Right atrium auricular region (tissue), 2 donors: ENCODE data around the gene GLT1D1. TPM values are rescaled to one million over a fixed set of nuclear protein-coding genes. Genes with fewer than 3 reads are reported as not detected.

Experiments
- DNase-seq: peaks from one replicate; pipeline ENCODE4 v3.0.0-alpha.2; 2019; ENCODE audit warnings: low spot score
- H3K27ac ChIP-seq, 2 donors: fragments of 200-600 bp; sonication (generic); 1 replicate in 1 of 2; 2 replicates in 1 of 2; pipeline ENCODE4 v1.5.1; 2016 to 2019
- H3K27me3 ChIP-seq, 2 donors: fragments of 200-600 bp; sonication (generic); one replicate each; pipeline versions ENCODE4 v1.5.1 to v1.6.0; 2017 to 2019
- H3K36me3 ChIP-seq: fragments of 200-600 bp; sonication (generic); one replicate; pipeline ENCODE4 v1.5.1; 2016
- H3K4me1 ChIP-seq, 2 donors: fragments of 200-600 bp; sonication (generic); one replicate each; pipeline versions ENCODE4 v1.5.1 to v1.6.0; 2017 to 2019
- H3K4me3 ChIP-seq, 2 donors: fragments of 200-600 bp; sonication (generic); 1 replicate in 1 of 2; 2 replicates in 1 of 2; pipeline ENCODE4 v1.5.1; 2017 to 2019; ENCODE audit warnings: mild to moderate bottlenecking in 1 of 2, moderate library complexity in 1 of 2
- H3K9me3 ChIP-seq, 2 donors: fragments of 200-600 bp; sonication (generic); one replicate each; pipeline ENCODE4 v1.5.1; 2019
- total RNA-seq, 2 donors: library from RNA; depleted of rRNA; stranded (reverse); fragments of >200 nt; gene quantifications; one replicate each; pipeline ENCODE4 v1.1.0, GENCODE V29; 2016
- TF ChIP-seq, protein P1 (sequence below), 2 donors: fragments of 200-600 bp; sonication (generic); IDR thresholded peaks; one replicate each; pipeline ENCODE4 v1.5.1; 2019; ENCODE audit warnings: antibody characterized with exemption in 2 of 2

Gene GLT1D1
- total RNA-seq, 2 donors from 2014 or later, result 0.20 TPM; not detected in 1

DNA sequence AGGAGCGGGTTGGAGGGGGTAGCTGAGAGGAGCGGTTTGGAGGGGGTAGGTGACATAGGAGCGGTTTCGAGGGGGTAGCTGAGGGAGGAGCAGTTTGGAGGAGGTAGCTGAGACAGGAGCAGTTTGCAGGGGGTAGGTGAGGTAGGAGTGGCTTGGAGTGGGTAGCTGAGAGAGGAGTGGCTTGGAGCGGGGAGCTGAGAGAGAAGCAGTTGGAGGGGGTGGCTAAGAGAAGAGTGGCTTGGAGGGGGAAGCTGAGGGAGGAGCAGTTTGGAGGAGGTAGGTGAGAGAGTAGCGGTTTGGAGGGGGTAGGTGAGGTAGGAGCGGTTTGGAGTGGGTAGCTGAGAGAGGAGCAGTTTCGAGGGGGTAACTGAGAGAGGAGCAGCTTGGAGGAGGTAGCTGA, 152.1 kb downstream of the GLT1D1 start:
- H3K9me3 ChIP-seq, result no peaks in the 10 kb centered on the region
- DNase-seq, result no peak
- no peaks in the 10 kb centered on the region for H3K4me1 ChIP-seq
- no peak overlapping the region for H3K27ac ChIP-seq
- H3K27me3 ChIP-seq, result no peaks in the 10 kb centered on the region
- H3K4me3 ChIP-seq, result no peak overlapping the region
- no peaks in the 10 kb centered on the region for H3K36me3 ChIP-seq
- TF ChIP-seq, protein P1, sequence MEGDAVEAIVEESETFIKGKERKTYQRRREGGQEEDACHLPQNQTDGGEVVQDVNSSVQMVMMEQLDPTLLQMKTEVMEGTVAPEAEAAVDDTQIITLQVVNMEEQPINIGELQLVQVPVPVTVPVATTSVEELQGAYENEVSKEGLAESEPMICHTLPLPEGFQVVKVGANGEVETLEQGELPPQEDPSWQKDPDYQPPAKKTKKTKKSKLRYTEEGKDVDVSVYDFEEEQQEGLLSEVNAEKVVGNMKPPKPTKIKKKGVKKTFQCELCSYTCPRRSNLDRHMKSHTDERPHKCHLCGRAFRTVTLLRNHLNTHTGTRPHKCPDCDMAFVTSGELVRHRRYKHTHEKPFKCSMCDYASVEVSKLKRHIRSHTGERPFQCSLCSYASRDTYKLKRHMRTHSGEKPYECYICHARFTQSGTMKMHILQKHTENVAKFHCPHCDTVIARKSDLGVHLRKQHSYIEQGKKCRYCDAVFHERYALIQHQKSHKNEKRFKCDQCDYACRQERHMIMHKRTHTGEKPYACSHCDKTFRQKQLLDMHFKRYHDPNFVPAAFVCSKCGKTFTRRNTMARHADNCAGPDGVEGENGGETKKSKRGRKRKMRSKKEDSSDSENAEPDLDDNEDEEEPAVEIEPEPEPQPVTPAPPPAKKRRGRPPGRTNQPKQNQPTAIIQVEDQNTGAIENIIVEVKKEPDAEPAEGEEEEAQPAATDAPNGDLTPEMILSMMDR (IDR thresholded peaks at IDR 0.05), result no peak

DNA sequence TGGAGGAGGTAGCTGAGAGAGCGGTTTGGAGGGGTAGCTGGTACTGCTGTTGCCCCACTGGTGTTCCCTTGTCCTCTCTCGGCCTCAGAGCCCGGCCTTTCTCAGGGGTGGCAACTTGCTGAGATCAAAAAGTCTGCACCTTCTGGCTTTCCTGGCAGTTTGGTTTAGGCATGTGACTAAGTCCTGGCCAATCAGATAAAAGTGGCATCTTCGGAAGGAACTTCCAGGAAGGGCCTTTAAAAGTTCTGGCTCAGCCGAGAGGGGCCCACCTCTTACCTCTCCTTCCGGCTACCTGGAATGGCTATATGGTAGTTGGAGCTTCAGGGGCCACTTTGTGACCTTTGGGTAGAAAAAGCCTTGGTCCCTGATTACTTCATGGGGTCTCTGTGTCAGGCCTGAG, 152.6 kb downstream of the GLT1D1 start:
- H3K27ac ChIP-seq, result no peak overlapping the region
- no peaks in the 10 kb centered on the region for H3K9me3 ChIP-seq
- no peak overlapping the region for H3K4me3 ChIP-seq
- no peaks in the 10 kb centered on the region for H3K36me3 ChIP-seq
- H3K4me1 ChIP-seq, result no peaks in the 10 kb centered on the region
- TF ChIP-seq, protein P1 (IDR thresholded peaks at IDR 0.05), result no peak
- DNase-seq, result no peak
- no peaks in the 10 kb centered on the region for H3K27me3 ChIP-seq

DNA sequence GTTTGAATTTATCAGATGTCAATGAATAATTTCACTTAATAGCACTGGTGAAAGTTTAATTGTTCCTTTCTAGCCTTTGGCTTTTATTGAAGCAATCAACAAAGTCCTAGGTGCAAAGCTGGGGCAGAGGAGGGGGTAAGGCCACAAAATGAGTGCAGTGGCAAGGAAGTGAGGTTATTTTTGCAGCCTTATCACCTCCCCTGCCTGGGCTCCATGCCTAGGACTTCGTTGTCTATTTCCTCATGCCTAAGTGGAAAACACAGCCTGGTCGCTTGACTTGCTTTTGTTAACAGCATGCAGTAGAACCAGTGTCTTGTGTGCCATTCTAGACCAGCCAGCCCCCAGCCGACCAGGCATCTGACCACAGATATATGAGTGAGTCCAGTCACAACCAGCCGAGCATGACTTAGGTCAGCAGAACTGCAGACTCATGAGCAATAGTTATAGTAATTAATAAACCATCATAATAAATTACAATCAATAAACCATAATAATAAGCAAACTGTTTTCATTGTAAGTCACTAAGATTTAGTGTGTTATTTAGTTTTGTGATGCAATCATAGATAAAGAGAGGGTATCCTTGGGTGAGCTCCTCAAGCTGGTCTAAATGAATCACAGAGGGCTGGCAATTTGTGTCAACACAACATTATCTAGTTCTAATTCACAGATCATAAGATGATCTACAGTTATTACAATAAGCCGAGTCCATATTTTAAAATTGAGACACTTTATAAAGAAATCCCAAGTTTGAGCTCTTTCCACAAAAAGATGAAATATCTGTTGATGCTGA, 156.8 kb downstream of the GLT1D1 start:
- Histone ChIP-seq H3K36me3 (no peaks in the 10 kb centered on the region), H3K4me3 (no peak overlapping the region), H3K27ac (no peak overlapping the region), H3K9me3 (no peaks in the 10 kb centered on the region), H3K27me3 (no peaks in the 10 kb centered on the region), H3K4me1 (no peaks in the 10 kb centered on the region)
- TF ChIP-seq, protein P1 (IDR thresholded peaks at IDR 0.05), result no peak
- no peak for DNase-seq

DNA sequence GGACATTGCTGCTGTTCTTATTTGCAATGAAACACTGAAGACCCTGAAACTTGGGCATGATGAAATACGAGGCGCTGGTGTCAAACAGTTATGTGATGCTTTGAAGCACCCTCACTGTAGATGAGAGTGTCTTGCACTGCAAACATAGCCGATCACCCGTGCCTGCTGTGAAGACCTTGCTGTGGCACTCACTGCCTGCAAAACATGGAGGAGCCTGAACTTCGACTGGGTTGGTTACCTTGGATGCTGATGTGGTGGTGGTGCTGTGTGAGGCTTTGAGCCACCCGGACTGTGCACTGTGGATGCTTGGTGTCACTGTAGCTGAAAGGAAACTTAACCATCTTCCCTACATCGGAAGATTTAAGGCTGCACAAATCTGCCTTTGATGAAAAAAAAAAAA, 162.9 kb downstream of the GLT1D1 start:
- H3K9me3 ChIP-seq, result peaks cover 0 to 15% of the 10 kb centered on the region in 2 donors
- no peaks in the 10 kb centered on the region for H3K36me3 ChIP-seq
- H3K27me3 ChIP-seq, result no peaks in the 10 kb centered on the region
- no peak for DNase-seq
- no peak overlapping the region for H3K27ac ChIP-seq
- no peak overlapping the region for H3K4me3 ChIP-seq
- TF ChIP-seq, protein P1 (IDR thresholded peaks at IDR 0.05), result no peak
- H3K4me1 ChIP-seq, result no peaks in the 10 kb centered on the region

DNA sequence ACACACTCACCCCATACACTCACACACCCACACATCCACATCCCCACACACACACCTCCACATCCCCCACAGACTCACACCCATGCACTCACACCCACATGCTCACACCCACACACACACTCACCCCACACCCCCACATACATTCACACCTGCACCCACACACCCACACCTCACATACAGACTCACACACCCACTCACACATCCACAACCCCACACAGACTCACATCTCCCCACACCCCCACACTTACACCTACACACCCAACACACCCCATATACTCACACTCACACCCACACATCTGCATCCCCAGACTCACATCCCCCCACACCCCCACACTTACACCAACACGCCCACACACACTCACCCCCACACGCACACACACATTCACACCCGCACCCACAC, 171.8 kb downstream of the GLT1D1 start:
- Histone ChIP-seq H3K4me3 (no peak overlapping the region), H3K27ac (no peak overlapping the region), H3K36me3 (no peaks in the 10 kb centered on the region), H3K9me3 (peaks cover 0 to 6% of the 10 kb centered on the region in 2 donors), H3K4me1 (no peaks in the 10 kb centered on the region), H3K27me3 (no peaks in the 10 kb centered on the region)
- TF ChIP-seq, protein P1 (IDR thresholded peaks at IDR 0.05), result no peak
- DNase-seq, result no peak

DNA sequence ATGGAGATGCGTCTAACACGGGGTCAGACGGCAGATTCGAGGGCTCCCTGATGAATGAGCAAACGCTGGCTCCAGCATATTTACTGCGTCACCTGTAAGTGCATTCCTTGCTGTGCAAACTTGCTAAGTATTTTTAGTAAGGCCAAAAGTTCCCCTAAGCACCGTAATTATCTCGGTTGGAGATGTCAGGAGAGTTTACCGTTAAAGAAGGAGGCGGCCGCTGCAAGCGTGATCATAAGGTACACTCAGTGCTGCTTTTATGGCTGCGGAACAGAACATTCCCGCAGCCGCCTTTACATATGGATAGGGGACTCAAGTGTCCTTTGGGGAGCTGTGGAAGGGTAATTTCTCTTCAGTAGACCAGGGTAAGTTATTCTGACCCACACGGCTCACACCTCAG, 175.6 kb downstream of the GLT1D1 start:
- no peak overlapping the region for H3K4me3 ChIP-seq
- H3K9me3 ChIP-seq, result no peaks in the 10 kb centered on the region
- no peaks in the 10 kb centered on the region for H3K27me3 ChIP-seq
- DNase-seq, result no peak
- H3K27ac ChIP-seq, result no peak overlapping the region
- no peaks in the 10 kb centered on the region for H3K36me3 ChIP-seq
- TF ChIP-seq, protein P1 (IDR thresholded peaks at IDR 0.05), result no peak
- no peaks in the 10 kb centered on the region for H3K4me1 ChIP-seq
